ENCODE data around the gene CDK14. TPM values are rescaled to one million over a fixed set of nuclear protein-coding genes. Genes with fewer than 3 reads are reported as not detected.

The CDK14 gene
- total and polyA plus RNA-seq, 11 donors, result 2.9 to 37.7 (median 21.3) TPM

GRCh38 chr7:91079487-91079886, 483.4 kb downstream of the CDK14 start:
- no peak for TF ChIP-seq POLR2A (IDR thresholded peaks at IDR 0.05)
- TF ChIP-seq, protein P1, sequence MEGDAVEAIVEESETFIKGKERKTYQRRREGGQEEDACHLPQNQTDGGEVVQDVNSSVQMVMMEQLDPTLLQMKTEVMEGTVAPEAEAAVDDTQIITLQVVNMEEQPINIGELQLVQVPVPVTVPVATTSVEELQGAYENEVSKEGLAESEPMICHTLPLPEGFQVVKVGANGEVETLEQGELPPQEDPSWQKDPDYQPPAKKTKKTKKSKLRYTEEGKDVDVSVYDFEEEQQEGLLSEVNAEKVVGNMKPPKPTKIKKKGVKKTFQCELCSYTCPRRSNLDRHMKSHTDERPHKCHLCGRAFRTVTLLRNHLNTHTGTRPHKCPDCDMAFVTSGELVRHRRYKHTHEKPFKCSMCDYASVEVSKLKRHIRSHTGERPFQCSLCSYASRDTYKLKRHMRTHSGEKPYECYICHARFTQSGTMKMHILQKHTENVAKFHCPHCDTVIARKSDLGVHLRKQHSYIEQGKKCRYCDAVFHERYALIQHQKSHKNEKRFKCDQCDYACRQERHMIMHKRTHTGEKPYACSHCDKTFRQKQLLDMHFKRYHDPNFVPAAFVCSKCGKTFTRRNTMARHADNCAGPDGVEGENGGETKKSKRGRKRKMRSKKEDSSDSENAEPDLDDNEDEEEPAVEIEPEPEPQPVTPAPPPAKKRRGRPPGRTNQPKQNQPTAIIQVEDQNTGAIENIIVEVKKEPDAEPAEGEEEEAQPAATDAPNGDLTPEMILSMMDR (IDR thresholded peaks at IDR 0.05), result no peak
- intact Hi-C loops (cut with DNase I), result no loop called here
- Histone ChIP-seq H3K27ac (no peak overlapping the region), H3K36me3 (no peaks in the 10 kb centered on the region), H3K4me3 (no peak overlapping the region), H3K27me3 (no peaks in the 10 kb centered on the region), H3K4me1 (peaks cover 0 to 40% (median 24%) of the 10 kb centered on the region in 12 donors), H3K9me3 (peaks cover 0 to 3% (median 0%) of the 10 kb centered on the region in 12 donors)
- whole genome bisulfite sequencing, 4 donors, result 68 to 74% (median 70%) methylated on average over 3 of the region's 3 CpGs
- no peak for ATAC-seq
- no peak for DNase-seq

GRCh38 chr7:91080351-91080750, 484.2 kb downstream of the CDK14 start:
- H3K36me3 ChIP-seq, result no peaks in the 10 kb centered on the region
- DNase-seq, result no peak
- peaks cover 0 to 3% (median 0%) of the 10 kb centered on the region in 12 donors for H3K9me3 ChIP-seq
- TF ChIP-seq POLR2A (IDR thresholded peaks at IDR 0.05), result no peak
- TF ChIP-seq, protein P1 (IDR thresholded peaks at IDR 0.05), result no peak
- ATAC-seq, result no peak
- 92 to 95% (median 94%) methylated on average over 3 of the region's 3 CpGs for WGBS, 4 donors
- no peaks in the 10 kb centered on the region for H3K27me3 ChIP-seq
- intact Hi-C loops (cut with DNase I), result loop anchor here (5.0 to 10.0 kb wide), 9 partner anchors 184 to 804 kb away; partner anchors contain the start of genes FZD1 (in 3 of the 10) and MTERF1 (in 2 of the 10)
- no peak overlapping the region for H3K27ac ChIP-seq
- H3K4me1 ChIP-seq, result peaks cover 0 to 44% (median 25%) of the 10 kb centered on the region in 12 donors
- H3K4me3 ChIP-seq, result no peak overlapping the region

GRCh38 chr7:91082038-91082437, 485.9 kb downstream of the CDK14 start:
- no peaks in the 10 kb centered on the region for H3K9me3 ChIP-seq
- intact Hi-C loops (cut with DNase I), result loop anchor here (5.0 to 10.0 kb wide), 9 partner anchors 183 to 803 kb away; partner anchors contain the start of genes FZD1 (in 3 of the 10) and MTERF1 (in 2 of the 10)
- H3K27ac ChIP-seq, result peak overlapping the region in 11 of 12 donors; percentile 11 to 68 (median 48)
- DNase-seq (no peak), ATAC-seq (peak in 3 of 4 donors; percentile 23 to 28 (median 23))
- no peaks in the 10 kb centered on the region for H3K36me3 ChIP-seq
- TF ChIP-seq, protein P1 (IDR thresholded peaks at IDR 0.05), result no peak
- no peak for TF ChIP-seq POLR2A (IDR thresholded peaks at IDR 0.05)
- peak overlapping the region in 1 of 12 donors; percentile 5 for H3K4me3 ChIP-seq
- WGBS, 4 donors, result 24 to 28% (median 25%) methylated on average over 3 of the region's 3 CpGs
- peaks cover 0 to 44% (median 25%) of the 10 kb centered on the region in 12 donors for H3K4me1 ChIP-seq
- H3K27me3 ChIP-seq, result no peaks in the 10 kb centered on the region

- intact Hi-C loops (cut with DNase I), result loop anchor here (5.0 to 10.0 kb wide), 9 partner anchors 182 to 802 kb away; partner anchors contain the start of genes FZD1 (in 3 of the 10) and MTERF1 (in 2 of the 10)
- 48 to 64% (median 58%) methylated on average over 2 of the region's 2 CpGs for WGBS, 4 donors
- no peak overlapping the region for H3K4me3 ChIP-seq
- DNase-seq (no peak), ATAC-seq (peak in 1 of 4 donors; percentile 55)
- no peaks in the 10 kb centered on the region for H3K36me3 ChIP-seq
- H3K9me3 ChIP-seq, result no peaks in the 10 kb centered on the region
- H3K27ac ChIP-seq, result peak overlapping the region in 7 of 12 donors; percentile 11 to 68 (median 48)
- TF ChIP-seq POLR2A (IDR thresholded peaks at IDR 0.05), result no peak
- TF ChIP-seq, protein P1 (IDR thresholded peaks at IDR 0.05), result peak; percentile 30 to 71 (median 56)
- peaks cover 0 to 44% (median 25%) of the 10 kb centered on the region in 12 donors for H3K4me1 ChIP-seq
- H3K27me3 ChIP-seq, result no peaks in the 10 kb centered on the region
Measured at GRCh38 chr7:91082852-91083495, 486.9 kb downstream of the CDK14 start.

Measured in heart left ventricle (tissue), 16 donors.